Measurements from ENCODE around the gene NEBL.

Gene NEBL

DNA sequence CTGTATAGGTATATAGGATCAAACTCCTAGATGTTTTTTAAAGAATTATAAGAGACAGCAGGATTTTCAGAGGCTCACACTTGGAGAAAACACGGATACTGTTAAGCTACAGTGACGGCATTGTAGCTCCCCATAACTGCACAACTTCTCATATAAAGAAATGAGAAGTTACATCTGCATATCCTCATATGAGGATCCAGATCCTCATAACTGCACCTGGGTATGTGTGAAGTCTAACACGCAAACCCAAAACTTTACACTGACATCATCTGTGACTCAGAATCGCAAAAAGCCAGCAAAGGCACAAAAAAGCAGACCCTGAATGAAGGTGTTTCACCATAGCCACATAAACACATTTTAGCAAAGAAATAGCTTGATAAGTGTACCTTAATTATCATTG lies 34.1 kb downstream of the NEBL start:
- no peak for DNase-seq (ENCODE audit: low spot score)

- no peak for DNase-seq (ENCODE audit: low spot score)
Measured at GRCh38 chr10:20858292-20859124, 38.6 kb downstream of the NEBL start.

GRCh38 chr10:20856484-20856883 lies 40.6 kb downstream of the NEBL start:
- DNase-seq (ENCODE audit: low spot score): no peak

GRCh38 chr10:20855398-20856038 lies 41.6 kb downstream of the NEBL start:
- no peak for DNase-seq (ENCODE audit: low spot score)

DNA sequence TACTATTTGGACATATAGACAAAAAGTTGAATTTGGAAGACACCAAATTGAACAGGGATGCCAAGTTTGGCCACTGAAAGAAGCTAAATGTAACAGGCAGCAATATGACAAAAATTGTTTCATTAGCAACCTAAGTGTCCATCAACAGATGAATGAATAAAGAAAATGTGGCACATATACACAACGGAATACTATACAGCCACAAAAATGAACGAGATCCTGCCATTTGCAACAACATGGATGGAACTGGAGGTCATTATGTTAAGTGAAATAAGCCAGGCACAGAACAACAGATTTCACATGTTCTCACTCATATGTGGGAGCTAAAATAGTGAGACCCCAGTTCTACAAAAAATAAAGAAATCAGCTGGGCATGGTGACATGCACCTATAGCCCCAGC lies 43.8 kb downstream of the NEBL start:
- DNase-seq (ENCODE audit: low spot score): no peak

DNA sequence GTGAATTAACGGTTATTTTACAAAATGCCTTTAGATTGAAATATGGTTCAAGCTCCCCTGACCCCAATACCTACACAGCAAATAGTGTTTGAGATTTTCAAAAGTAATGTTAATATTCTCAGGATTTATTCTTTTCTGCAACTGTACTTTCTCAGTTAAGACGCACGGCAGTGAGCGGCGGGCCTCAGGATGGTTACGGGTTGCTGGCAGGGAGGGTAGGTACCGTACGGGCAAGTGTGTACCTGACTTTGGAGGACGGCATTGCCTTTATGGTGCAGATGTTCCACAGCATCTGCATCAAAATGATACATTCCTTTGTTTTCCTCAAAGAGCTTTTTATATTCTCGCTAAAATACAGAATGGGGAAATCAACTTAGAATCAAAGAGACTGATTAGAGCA lies 44.8 kb downstream of the NEBL start:
- DNase-seq (ENCODE audit: low spot score): no peak

DNA sequence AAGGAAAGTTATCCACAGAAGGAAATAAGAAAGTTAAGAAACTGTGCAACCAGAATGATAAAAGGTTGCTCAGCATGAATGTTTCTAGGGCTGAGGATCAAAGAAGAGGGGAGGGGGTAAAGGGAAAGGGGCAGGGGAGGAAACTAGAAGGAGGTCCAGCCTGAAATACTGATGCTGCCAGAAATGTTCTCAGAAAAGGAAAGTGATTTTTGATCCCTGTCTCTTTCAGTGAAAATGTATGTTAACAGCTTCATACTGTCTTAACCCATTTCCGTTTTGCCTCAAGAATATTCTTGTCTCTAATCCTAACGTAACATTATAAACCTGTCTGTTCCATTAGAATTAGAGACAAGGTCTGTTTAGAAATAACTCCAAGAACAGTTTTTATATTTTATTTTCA lies 49.6 kb downstream of the NEBL start:
- DNase-seq (ENCODE audit: low spot score): no peak

DNA sequence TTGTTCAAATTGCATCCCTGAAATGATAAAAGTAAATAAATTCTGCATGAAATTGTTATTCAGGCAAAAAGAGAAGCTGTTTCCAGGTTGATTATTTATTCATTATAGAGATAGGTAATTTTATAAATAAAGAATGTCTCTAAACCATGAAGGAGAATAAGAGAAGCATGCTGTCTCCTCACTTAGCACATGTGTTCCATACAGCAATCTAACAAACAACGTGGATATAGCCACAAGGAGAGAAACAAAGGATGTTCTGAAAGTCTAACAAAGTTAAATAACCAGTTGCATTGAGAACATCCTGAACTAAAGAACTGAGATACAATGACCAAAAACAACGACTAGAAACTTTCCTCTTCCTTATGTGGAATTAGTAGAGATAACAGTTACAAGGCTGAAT lies 50.8 kb downstream of the NEBL start:
- DNase-seq (ENCODE audit: low spot score): no peak

DNA sequence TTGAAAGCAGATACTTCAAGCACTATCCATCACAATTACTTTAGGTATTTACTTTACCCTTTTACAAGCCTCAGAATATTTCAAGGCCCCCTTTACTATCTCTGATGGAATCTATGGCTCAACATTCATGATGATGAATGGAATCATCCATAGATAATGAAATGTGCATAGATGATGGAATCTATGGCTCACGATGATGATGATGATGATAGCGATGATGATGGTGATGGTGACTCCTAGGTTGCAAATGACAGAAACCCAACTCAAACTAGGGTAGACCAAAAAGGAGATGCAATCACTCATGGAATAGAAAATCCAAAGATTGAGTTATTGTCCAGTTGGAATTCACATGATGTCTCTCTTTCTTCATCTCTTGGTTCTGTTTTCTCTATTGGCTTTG lies 55.7 kb downstream of the NEBL start:
- no peak for DNase-seq (ENCODE audit: low spot score)

- DNase-seq (ENCODE audit: low spot score): no peak
Measured at GRCh38 chr10:20839910-20840309, 57.2 kb downstream of the NEBL start.

GRCh38 chr10:20839141-20839540 lies 58.0 kb downstream of the NEBL start:
- DNase-seq (ENCODE audit: low spot score): no peak

- no peak for DNase-seq (ENCODE audit: low spot score)
Measured at GRCh38 chr10:20836401-20836800, 60.7 kb downstream of the NEBL start.

- no peak for DNase-seq (ENCODE audit: low spot score)
Measured at GRCh38 chr10:20835335-20835734, 61.8 kb downstream of the NEBL start.

GRCh38 chr10:20834825-20835224 lies 62.3 kb downstream of the NEBL start:
- no peak for DNase-seq (ENCODE audit: low spot score)

- DNase-seq (ENCODE audit: low spot score): no peak
Measured at GRCh38 chr10:20822825-20823224, 74.3 kb downstream of the NEBL start.

GRCh38 chr10:20817646-20818045 lies 79.5 kb downstream of the NEBL start:
- no peak for DNase-seq (ENCODE audit: low spot score)

- DNase-seq (ENCODE audit: low spot score): no peak
Measured at GRCh38 chr10:20817116-20817515, 80.0 kb downstream of the NEBL start.

DNA sequence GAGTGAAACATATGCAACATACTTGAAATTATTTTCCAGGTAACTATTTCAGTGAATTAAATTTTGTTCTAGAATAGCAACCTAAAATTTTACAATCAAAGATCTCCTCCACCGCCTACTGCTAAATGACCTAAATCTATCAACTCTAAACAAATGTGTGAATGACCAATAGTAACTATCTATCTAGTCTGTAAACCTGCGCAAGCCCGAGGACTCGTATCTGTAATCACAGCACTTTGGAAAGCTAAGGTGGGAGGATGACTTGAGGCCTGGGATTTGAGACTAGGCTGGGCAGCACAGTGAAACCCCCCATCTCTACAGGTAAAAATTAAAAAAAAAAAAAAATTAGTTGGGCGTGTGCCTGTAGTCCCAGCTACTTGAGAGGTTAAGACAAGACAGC lies 83.0 kb downstream of the NEBL start:
- DNase-seq (ENCODE audit: low spot score): no peak

- no peak for DNase-seq (ENCODE audit: low spot score)
Measured at GRCh38 chr10:20811131-20811530, 86.0 kb downstream of the NEBL start.

DNA sequence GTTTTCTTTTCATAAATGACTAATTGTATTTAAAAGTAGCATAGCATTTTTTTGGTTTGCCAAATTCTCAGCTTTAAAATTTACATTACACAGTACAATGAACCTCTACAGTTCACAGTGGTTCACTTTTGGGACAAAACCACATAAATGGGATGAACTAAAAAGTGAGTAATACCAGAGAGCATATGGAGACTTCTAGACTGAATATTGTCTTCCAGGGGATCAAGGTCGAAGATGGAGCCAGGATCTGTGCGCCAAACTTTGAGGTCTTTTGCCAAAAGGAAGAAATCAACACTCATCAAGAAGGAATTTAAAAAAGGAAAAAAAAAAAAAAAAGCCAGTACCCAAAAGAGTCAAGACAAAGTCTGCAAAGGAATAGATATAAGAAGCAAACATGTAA lies 87.5 kb downstream of the NEBL start:
- DNase-seq (ENCODE audit: low spot score): no peak

GRCh38 chr10:20806487-20806886 lies 90.6 kb downstream of the NEBL start:
- DNase-seq (ENCODE audit: low spot score): no peak

GRCh38 chr10:20797290-20797689 lies 99.8 kb downstream of the NEBL start:
- DNase-seq (ENCODE audit: low spot score): no peak

DNA sequence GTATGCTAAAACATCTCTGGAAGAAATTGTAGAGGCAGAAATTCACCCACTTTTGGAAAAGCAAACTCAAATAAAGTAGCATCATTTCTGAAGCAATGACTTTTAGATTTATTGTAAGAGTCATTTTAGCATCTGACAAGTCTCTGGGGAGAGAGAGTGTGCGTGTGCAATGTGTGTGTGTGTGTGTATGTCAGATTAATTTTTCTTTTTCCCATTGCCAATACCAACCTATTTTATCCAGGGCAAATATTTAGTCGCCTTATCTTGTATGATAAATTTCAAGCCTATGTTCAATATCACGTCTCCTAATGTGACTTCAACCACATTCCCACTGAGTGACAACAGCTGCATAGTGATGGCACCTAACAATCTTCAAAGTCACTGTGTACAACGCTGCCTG lies 101.7 kb downstream of the NEBL start:
- DNase-seq (ENCODE audit: low spot score): no peak

GRCh38 chr10:20785174-20785573 lies 111.9 kb downstream of the NEBL start:
- DNase-seq (ENCODE audit: low spot score): no peak
